AG08395 (cell line): ENCODE data around the gene RALGPS2.

ENCODE experiments used
- DNase-seq: peaks from one replicate; pipeline ENCODE4 v3.0.0; 2012; ENCODE audit warnings: mixed read lengths, low spot score

The RALGPS2 gene

GRCh38 chr1:178962853-178963711 is 238.0 kb downstream of the RALGPS2 start:
- no peak for DNase-seq

- DNase-seq, result no peak
These were observed 239.7 kb downstream of the RALGPS2 start for GRCh38 chr1:178964469-178965330.

- DNase-seq, result no peak
These were observed 241.3 kb downstream of the RALGPS2 start for GRCh38 chr1:178966312-178966711.

GRCh38 chr1:178969226-178969987 is 244.4 kb downstream of the RALGPS2 start:
- no peak for DNase-seq

- DNase-seq, result no peak
These were observed 245.1 kb downstream of the RALGPS2 start for GRCh38 chr1:178970184-178970583.
